ENCODE measurements around the gene GAPDH.
"Not testable (repeated sequence)": the region's sequence is repeated elsewhere in the genome, so short reads cannot be mapped to it uniquely, and the experiment has no call there.

The GAPDH gene

GRCh38 chr12:6546016-6546415 is 11.7 kb downstream of the GAPDH start:
- no peak for DNase-seq

GRCh38 chr12:6547566-6547965 is 13.2 kb downstream of the GAPDH start:
- no peak for DNase-seq

- no peak for DNase-seq
Measured at GRCh38 chr12:6547987-6548386, 13.7 kb downstream of the GAPDH start.

GRCh38 chr12:6548556-6548955 is 14.2 kb downstream of the GAPDH start:
- DNase-seq: no peak

GRCh38 chr12:6548966-6549683 is 14.8 kb downstream of the GAPDH start:
- no peak for DNase-seq

- no peak for DNase-seq
Measured at GRCh38 chr12:6549684-6550151, 15.4 kb downstream of the GAPDH start.

GRCh38 chr12:6550294-6551062 is 16.2 kb downstream of the GAPDH start:
- no peak for DNase-seq

- DNase-seq: no peak
Measured at GRCh38 chr12:6551063-6551461, 16.7 kb downstream of the GAPDH start.

GRCh38 chr12:6551496-6552139 is 17.3 kb downstream of the GAPDH start:
- DNase-seq: no peak

GRCh38 chr12:6552140-6552551 is 17.8 kb downstream of the GAPDH start:
- no peak for DNase-seq

- no peak for DNase-seq
Measured at GRCh38 chr12:6553051-6553868, 18.9 kb downstream of the GAPDH start.

GRCh38 chr12:6554168-6555017 is 20.1 kb downstream of the GAPDH start:
- peak; percentile 42 to 72 (median 61) for DNase-seq

GRCh38 chr12:6555018-6555691 is 20.8 kb downstream of the GAPDH start:
- DNase-seq: no peak

- not testable (repeated sequence) for DNase-seq
Measured at GRCh38 chr12:6556496-6556817, 22.1 kb downstream of the GAPDH start.

GRCh38 chr12:6556857-6557256 is 22.5 kb downstream of the GAPDH start:
- DNase-seq: no peak

GRCh38 chr12:6558014-6558760 is 23.9 kb downstream of the GAPDH start:
- peak in 4 of 5 donors; percentile 41 to 82 (median 50) for DNase-seq

GRCh38 chr12:6559500-6559899 is 25.2 kb downstream of the GAPDH start:
- DNase-seq: no peak

GRCh38 chr12:6560501-6561205 is 26.3 kb downstream of the GAPDH start:
- no peak for DNase-seq

GRCh38 chr12:6562881-6563280 is 28.6 kb downstream of the GAPDH start:
- no peak for DNase-seq
